Activated CD4-positive, alpha-beta T cell treated with anti-CD3 and anti-CD28 coated beads, Interleukin-2, Interleukin-4, amounts not matched to agents 100 ng/mL and 50 ng/mL, durations not matched to agents 16 hours and 8 hours (primary cell): Measurements from ENCODE around the gene FAM118A.
"Not testable (repeated sequence)": the region's sequence is repeated elsewhere in the genome, so short reads cannot be mapped to it uniquely, and the experiment has no call there.

Source experiments
- DNase-seq: peaks from one replicate; pipeline ENCODE4 v3.0.0-alpha.2; 2020; ENCODE audit warnings: low spot score

Gene FAM118A

DNA sequence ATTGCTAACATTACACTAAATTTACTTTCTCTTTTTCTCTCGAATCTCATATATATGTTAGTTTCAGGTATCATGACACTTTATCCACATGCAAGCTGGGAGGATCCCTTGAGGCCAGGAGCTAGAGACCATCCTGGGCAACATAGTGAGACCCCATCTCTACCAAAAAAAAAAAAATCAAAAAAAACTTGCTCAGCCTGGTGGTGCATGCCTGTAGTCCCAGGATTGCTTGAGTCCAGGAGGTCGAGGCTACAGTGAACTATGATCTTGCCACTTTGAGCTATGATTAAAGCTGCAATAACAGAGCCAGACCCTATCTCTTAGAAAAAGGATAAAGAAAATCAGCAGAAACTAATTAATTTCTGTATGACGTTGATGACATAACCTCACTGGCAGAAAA is 28.7 kb upstream of the FAM118A start:
- DNase-seq: no peak

DNA sequence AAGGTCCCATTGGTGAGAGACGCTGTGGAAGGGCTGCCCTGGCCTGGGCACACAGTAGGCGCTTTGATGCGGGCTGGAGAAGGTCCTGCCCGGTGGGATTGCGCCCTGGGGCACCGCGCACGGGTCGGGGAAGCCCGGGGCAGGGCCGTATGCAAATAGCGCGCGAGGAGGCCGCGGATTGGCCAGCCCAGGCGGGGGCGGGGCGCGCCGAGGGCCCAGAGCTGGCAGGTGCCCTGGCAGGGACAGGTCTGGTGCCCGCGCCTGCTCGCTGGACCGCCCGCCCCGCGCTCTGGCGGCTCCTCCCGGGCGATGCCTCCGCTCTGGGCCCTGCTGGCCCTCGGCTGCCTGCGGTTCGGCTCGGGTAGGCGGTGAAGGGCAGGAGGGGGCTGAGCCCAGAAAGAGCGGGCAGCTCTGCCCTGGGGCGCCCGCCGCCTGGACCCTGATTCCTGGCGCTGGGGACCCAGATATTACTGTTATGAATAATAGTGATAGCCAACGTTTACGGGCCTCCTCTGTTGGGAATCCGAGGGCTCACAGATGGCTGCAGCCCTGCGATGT is 24.9 kb upstream of the FAM118A start, which contains the start of gene UPK3A:
Gene UPK3A, plus strand, starts transcription at position 245 of the 558 bp plus-strand sequence. Its CDS starts 65 bp downstream, at position 310.
- DNase-seq: no peak

DNA sequence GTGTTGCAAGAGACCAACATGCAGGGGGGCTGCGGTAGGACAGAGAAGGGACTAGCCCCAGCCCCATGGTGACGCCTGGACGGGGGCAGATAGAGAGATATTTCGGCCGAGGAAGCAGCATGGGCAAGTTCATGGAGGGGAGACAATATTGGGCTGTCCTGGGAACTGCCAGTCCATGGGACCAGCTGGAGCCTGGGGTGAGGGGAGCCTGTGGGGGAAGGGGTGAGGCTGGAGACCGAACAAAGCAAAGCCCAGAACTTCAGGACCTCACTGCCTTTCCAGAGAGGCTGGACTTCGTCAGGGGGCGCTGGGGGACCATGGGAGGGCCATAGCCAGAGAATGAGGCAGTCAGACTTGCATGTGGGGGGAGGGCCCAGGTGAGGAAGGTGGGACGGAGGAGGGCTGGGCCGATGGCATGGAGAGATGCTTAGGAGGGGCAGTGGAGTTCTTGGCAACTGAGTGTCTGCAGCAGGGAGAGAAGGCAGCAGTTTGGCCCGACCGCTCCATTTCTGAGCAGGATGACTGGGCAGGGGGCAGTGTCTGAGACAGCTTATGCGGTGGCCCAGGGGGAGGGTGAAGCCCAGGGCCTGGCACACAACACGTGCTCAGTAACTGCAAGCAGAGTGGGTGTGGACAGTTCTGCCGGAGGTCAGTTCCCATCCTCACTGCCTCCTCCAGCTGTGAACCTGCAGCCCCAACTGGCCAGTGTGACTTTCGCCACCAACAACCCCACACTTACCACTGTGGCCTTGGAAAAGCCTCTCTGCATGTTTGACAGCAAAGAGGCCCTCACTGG is 24.3 kb upstream of the FAM118A start:
- DNase-seq: no peak

DNA sequence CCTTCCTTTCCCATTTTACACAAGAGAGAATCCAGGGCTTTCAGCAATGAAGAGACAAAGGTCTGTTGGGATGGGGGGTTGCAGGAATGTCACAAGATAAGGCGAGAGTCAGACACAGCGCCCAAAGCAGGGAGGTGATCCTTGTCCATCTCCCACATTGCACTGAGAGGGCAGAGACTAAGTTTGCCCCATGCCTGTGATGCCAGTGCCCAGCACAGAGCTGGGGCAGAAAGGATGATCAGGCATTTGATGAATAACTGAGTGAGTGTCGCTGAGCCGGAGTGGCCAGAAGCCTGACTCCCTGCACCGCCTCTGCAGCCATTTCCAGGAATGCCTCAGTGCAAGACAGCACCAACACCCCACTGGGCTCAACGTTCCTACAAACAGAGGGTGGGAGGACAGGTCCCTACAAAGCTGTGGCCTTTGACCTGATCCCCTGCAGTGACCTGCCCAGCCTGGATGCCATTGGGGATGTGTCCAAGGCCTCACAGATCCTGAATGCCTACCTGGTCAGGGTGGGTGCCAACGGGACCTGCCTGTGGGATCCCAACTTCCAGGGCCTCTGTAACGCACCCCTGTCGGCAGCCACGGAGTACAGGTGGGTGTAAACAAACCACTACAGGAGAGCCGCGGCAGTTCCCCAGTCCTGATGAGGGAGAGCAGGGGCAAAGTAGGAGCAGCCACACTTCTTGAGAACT is 22.7 kb upstream of the FAM118A start:
- DNase-seq: no peak

DNA sequence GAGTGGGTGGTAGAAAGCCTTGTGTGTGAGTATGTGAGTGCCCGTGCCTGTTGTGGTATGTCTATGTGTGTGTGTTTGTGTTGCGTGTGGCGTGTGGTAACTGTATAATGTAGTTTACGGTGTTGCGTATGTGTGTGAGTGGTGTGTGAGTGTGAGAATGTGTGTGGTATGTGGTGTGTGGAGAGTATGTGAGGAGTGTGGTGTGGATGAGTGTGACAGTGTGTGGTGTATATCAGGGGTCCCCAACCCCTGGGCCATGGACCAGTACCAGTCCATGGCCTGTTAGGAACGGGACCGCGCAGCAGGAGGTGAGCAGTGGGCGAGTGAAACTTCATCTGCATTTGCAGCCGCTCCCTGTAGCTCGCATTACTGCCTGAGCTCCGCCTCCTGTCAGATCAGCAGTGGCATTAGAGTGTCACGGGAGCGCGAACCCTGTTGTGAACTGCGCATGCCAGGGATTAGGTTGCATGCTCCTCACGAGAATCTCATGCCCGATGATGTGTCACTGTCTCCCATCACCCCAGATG is 19.3 kb upstream of the FAM118A start:
- DNase-seq: no peak

DNA sequence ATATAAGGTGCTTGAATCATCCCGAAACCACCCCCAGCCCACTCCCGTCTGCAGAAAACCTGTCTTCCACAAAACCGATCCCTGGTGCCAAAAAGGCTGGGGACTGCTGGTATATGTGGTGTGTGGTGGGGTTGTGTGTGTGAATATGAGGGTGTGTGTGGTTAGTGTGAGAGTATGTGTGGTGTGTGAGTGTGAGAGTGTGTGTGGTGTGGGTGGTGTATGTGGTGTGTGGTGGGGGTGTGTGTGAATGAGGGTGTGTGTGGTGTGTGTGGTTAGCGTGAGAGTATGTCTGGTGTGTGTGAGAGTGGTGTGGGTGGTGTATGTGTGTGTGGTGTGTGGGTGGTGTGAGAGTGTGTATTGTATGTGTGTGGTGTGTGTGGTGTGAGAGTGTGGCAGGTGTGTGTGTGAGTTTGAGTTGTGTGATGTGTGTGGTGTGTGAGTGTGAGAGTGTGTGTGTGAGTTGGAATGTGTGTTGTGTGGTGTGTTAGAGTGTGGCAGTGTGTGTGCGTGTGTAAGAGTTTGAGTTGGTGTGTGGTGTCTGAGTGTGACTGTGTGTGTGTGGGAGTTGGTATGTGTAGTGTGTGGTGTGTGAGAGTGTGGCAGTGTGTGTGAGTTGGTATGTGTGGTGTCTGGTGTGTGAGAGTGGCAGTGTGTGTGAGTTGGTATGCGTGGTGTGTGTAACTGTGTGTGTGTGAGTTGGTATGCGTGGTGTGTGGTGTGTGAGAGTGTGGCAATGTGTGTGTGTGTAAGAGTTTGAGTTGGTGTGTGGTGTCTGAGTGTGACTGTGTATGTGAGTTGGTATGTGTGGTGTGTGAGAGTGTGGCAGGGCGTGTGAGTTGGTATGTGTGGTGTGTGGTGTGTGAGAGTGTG is 18.4 kb upstream of the FAM118A start:
- no peak for DNase-seq

DNA sequence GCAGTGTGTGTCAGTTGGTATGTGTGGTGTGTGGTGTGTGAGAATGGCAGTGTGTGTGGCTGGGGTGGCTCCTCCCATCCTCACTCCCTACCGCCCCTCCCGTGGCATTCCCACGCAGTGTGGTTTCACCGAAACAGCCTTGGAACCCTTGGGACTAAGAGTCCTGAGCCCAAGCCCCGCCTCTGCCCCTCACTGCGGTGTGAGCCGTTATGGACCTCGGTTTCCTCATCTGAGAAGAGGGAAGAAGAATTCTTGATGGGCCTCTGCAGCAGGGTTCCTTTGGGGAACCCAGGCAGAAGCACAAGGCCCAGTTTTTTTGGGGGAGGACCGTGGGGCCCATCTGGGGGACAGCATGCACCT is 17.8 kb upstream of the FAM118A start:
- DNase-seq: no peak

DNA sequence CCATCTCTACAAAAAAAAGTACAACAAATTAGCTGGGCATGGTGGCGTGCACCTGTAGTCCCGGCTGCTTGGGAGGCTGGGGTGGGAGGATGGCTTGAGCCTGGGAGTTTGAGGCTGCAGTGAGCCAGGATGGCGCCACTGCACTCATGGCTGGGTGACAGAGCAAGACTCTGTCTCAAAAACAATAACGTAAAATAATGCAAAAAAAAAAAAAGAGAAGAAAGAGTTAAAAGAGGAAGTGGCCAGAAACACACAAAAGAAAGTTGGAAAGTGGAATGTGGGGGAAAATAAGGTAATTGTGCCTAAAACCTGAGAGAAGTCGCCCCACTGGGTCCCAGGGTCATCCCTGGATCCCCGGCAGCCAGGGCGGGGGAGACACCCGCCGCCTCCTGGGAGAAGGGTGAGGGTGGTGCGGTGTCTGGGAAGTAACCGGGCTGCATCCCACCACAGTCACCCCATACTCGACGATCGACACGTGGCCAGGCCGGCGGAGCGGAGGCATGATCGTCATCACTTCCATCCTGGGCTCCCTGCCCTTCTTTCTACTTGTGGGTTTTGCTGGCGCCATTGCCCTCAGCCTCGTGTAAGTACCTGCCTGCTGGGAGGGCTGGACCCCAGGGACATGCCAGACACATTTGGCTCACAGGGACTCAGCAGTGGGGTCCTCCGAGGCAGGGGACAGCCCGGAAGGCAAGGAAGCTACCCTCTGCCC is 16.8 kb upstream of the FAM118A start:
- no peak for DNase-seq

DNA sequence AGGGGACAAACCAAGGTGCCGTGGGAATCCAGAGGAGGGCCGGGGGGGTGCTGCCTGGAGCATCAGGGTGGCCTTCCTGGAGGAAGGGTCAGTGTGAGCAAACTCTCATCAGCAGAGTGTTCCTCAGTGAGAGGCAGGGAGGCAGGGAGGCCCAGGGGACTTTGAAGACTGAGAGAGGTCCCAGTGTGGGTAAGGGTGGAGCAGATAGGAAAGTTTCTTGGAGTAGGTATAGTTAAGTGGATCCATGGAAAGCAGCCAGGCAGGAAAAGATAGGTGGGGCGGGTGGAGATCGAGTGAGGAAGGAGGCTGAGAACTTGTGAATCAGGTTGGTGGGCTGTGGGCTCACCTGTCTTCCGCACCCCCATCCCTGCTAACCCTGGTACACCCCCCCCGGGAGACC is 15.7 kb upstream of the FAM118A start:
- DNase-seq: no peak

DNA sequence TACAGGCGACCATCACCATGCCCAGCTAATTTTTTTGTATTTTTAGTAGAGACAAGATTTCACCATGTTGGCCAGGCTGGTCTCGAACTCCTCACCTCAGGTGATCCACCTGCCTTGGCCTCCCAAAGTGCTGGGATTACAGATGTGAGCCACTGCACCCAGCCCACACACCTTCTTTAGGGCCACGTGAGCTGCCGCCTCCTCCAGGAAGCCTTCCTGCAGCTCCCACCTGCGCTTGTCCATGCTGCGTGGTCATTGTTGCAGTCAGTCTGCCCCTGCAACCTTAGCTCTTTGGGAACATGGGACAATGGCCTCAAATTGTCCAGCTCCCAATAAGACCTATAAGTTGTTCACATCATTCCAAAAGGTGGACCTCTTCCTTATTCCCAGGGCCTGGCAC is 14.7 kb upstream of the FAM118A start:
- DNase-seq: not testable (repeated sequence)

DNA sequence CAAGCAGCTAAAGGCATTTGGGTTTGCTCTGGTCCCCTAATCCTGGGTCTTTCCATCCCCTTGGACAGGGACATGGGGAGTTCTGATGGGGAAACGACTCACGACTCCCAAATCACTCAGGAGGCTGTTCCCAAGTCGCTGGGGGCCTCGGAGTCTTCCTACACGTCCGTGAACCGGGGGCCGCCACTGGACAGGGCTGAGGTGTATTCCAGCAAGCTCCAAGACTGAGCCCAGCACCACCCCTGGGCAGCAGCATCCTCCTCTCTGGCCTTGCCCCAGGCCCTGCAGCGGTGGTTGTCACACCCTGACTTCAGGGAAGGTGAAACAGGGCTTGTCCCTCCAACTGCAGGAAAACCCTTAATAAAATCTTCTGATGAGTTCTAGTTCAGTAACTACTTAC is 14.2 kb upstream of the FAM118A start:
- DNase-seq: no peak

DNA sequence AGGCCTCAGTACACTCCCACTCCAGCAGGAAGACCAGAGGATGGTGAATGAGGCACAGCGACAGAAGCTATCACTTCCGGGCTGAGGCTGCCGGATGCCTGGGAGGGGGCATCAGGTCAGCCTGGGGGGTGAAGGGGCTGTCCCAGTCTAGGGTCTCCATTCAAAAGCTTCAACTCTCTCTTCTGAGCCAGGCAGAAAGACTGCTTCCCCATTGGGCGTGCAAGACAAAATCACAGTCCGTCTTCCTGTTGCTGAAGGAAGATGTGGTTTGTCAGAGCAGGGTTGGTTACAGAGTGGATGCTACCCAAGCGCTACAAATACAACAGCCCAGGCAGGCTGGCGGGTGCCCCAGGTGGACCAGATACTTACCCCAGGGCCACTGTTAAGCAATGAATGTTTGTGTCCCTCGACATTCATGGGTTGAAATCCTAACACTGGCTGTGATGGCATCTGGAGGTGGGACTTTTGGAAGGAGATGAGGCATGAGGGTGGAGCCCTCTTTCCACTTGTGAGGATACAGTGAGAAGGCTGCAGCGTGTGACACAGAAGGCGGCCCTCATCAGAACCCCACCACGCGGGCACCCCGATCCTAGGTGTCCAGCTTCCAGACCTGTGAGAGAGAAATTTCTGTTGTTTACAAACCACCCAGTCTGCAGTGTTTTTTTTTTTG is 13.0 kb upstream of the FAM118A start:
- DNase-seq: no peak

DNA sequence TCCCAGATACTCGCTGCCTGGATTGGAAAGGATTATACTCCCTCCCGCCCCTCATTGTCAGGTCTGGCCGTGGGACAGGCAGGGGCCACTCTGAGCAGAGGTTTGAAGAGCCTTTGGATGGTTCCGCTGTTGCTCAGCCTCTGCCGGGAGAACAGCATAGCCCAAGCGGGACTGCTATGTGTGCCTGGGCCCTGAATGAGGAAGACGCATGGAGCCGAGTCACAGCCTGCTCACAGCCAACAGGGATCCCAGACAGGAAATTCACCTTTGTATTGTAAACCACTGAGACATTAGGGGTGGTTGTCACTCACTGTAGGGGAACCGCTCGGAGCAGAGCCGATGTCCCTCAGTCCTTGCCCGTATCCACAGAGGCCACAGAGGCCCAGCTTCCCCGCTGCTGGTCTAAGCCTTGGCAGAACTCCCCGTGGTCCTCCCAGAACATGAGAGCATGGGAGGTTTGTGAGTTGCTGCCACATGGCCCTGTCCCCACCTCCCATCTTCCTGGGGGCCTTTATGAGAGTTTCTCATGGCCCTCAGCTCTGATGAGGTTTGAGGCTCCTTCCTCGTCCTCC is 10.7 kb upstream of the FAM118A start:
- DNase-seq: no peak

DNA sequence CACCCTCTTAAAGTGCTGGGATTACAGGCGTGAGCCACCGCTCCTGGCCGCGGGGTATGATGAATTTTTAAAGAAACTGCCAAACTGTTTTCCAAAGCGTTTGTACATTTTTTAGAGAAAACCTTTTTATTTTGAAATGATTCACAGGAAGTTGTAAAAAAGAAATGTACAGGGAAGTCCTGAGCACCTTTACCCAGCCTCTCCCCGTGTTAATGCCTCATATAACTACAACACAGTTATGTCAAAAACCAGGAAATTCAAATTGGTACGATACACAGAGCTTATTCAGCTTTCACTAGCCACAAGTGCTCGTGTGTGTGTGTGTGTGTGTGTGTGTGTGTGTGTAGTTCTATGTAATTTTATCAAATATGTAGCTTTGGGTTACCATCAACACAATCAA is 7.0 kb upstream of the FAM118A start:
- DNase-seq: no peak

DNA sequence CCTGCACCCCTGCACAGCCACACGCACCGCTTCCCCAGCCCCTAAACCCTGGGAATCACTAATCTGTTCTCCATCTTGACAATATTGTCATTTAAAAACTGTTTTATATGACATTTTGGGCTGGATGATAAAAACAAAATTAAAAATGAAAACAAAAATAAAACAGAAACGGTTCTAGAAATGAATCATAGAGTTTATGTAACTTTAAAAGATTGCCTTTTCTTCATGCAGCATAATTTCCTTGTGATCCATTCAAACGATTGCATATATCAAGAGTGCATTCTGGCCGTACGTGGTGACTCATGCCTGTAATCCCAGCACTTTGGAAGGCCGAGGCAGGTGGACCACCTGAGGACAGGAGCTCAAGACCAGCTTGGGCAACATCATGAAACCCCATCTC is 6.6 kb upstream of the FAM118A start:
- no peak for DNase-seq

DNA sequence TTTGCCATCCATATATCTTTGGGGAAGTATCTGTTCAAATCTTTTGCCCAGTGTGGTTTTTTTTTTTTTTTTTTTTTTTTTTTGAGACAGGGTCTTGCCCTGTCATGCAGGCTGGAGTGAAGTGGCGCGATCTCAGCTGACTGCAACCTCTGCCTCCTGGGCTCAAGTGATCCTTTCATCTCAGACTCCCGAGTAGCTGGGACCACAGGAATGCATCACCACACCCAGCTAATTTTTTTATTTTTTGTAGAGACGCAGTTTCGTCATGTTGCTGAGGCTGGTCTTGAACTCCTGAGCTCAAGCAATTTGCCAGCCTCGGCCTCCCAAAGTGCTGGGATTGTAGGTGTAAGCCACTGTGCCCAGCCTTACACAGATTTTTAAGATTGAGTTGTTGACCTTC is 4.8 kb upstream of the FAM118A start:
- DNase-seq: no peak

DNA sequence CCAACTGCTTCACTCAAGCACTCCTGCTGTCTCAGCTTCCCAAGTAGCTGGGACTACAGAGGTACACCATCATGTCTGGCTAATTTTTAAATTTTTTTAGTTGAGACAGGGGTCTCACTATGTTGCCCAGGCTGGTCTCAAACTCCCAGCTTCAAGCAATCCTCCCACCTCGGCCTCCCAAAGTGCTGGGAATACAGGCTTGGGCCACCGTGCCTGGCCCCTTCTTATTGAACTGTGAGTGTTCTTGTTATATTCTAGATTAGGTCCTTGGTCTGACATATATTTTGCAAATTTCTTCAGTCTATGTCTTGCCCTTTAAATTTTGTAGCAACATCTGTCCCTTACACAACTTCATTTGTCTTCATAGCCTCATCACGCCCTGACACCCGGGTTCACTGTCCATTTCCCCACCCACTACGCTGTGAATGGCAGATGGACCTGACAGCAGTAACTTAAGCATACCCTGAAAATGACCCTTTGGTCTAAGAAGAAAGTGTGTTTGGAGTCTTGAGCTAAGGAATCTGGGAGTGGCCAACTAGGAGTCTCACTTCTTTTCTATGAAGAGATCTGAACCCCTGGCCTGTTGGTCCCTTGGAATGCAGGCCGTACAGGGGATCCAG is 4.2 kb upstream of the FAM118A start:
- DNase-seq: no peak

DNA sequence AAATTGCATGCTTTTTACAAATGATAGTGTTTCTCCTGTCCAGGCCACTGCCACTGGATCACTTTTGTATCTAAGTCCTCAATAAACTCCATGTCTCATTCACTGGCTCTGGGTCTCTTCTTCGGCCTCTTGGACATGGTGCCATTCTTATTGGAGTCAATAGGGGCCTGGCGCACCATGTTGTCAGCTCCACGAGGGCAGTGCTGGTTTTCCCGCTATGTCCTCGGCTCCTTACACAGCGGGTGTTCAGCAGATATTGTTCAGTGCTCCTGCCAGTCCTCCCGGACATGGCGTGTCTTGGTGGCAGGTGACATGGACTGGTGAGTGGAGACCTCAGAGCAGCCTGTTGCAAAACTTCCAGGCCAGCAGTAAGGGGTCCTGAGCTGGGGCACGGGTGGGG is 3.6 kb upstream of the FAM118A start:
- DNase-seq: no peak

DNA sequence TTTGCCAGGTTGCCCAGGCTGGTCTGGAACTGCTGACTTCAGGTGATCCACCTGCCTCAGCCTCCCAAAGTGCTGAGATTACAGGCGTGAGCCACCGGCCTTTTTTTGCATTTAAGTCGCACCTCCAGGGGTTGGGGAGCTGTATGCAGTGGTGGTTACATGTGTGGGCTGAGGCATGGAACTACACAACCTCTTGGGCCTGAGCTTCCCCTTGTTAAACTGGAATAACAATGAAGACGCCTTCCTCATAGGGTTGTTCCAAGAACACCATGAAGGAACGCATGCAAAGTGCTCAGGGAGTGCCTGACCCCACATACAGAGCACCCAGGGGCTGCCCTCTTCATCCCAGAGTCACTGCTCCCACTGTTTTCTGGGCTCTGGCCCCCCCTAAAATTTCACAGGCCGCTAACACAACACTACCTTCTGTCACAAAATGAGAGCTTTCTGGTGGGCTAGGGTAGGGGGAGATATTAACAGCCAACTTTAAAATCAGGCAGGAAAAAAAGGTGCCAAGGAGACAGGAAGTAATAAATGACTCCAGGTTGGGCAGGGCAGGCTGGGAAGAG is 1.3 kb upstream of the FAM118A start:
- DNase-seq: no peak

DNA sequence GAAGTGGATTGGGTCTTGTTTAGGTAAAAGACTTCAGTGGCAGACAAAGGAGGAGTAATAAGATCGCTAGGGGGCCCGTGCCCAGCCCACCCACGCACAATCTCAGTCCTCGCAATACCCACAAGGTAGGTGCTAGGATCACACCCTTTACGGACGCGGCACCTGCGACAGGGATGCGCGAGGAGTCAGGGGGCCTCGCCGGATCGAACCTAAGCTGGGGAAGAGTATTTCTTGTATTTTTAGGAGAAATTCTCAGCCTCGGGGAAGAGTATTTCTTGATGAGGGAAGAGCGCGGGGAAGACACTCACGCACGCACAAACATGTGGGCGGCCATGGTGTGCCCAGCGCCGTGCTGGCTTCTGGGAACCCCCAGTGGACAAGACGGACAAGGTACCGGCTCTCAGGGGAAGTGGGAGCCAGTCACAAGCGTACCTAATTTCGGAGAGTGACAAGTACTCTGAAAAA is 745 bp upstream of the FAM118A start:
- DNase-seq: no peak
